GM18909 (cell line): Measurements from ENCODE around the gene VSTM2L.
"Not testable (repeated sequence)": the region's sequence is repeated elsewhere in the genome, so short reads cannot be mapped to it uniquely, and the experiment has no call there.

Experiments
- ATAC-seq: cut with Tn5 transposase; IDR thresholded peaks from one replicate; pipeline ENCODE4 v1.9.1; 2021; ENCODE audit warnings: mild to moderate bottlenecking; ENCODE audit not compliant: unreplicated experiment, poor library complexity

VSTM2L gene

DNA sequence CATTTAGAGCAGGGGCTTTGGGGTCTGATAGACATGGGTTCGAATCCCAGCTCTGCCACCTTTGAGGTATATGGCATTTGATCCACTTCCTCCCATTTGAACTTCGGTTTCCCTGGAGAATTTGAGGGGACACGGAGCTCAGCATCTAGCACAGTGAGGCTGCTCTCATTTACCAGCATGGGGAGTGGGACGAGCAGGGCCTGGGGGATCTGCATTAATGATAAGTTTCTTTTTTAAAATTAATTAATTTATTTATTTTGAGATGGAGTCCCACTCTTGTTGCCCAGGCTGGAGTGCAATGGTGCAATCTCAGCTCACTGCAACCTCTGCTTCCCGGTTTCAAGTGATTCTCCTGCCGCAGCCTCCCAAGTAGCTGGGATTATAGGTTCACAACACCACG is 52.6 kb downstream of the VSTM2L start:
- no peak for ATAC-seq

DNA sequence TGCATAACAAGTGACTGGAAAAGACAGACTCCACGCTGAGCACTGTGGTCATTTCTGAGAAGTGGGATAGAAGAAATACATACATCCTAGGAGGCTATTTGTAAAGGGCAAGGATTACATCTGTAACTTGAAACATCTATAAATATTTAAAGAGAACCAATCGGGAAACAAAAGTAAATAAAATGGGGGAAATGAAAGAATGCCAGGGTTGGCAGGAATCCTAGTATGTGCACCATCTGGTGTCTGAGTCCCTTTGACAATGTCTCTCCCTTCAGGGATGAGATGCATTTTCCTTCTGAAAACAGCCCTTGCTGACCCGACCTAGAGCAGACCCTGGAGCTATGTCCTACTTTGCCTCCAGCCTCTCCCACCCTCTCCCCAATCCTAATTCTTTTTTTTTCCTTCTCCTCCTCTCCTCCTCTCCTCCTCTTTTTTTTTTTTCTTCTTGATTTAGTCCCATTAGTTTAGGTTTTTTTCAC is 53.2 kb downstream of the VSTM2L start:
- no peak for ATAC-seq

DNA sequence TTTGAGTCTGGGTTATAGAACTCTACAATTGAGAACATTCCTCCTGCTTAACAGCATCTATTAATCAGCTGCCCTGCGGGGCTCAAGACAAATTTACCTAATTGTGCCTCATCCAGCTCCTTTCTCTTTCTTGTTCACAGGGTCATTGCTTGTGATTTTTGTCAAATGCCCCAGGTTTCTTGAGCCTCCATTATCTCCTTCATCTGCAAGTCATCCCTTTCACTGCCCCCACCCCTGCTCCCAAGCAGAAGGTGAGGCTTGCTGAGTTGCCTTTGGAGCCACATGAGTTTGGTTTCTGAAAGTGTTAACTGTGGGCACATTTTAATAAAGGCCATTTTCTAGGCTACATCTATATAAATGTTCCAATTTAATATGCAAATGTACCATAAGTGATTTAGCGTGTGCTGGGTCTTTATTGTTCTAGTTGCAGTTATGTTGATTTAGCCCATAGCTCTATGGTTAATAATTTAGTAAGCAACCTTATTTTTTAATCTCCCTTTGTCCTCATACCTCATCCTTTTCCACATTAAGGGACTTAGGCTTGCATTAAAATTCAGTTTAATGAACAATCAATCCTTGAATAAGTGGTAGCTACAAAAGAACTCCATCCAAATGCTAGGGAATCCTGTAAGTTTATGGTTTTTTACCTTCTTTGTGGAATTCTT is 56.1 kb downstream of the VSTM2L start:
- no peak for ATAC-seq

DNA sequence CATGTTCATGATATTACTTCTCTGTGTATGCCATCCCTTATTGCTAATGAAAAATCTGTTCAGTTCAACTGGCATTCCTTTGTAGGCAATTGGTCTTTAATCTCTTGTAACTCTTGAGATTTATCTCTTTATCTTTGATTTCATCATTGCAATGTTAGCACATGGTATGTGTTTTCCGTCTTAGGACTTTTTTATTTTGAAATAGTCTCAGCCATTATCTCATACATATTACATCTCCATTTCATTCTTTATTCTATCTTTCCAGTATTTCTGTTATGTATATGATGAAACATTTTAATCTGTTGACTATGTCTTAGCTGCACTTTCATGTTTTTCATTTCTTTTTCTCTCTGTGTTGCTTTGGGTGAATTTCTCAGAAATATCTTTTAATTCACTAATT is 58.1 kb downstream of the VSTM2L start:
- ATAC-seq: no peak

DNA sequence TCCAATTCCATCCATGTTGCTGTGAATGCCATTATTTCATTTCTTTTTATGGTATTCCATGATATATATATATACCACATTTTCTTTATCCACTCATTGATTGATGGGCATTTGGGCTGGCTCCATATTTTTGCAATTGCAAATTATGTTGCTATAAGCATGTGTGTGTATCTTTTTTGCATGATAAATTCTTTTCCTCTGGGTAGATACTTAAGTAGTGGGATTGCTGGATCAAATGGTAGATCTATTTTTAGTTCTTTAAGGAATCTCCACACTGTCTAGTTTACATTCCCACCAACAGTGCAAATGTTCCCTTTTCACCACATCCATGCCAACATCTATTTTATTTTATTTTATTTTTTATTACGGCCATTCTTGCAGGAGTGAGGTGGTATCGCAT is 60.6 kb downstream of the VSTM2L start:
- ATAC-seq: not testable (repeated sequence)

DNA sequence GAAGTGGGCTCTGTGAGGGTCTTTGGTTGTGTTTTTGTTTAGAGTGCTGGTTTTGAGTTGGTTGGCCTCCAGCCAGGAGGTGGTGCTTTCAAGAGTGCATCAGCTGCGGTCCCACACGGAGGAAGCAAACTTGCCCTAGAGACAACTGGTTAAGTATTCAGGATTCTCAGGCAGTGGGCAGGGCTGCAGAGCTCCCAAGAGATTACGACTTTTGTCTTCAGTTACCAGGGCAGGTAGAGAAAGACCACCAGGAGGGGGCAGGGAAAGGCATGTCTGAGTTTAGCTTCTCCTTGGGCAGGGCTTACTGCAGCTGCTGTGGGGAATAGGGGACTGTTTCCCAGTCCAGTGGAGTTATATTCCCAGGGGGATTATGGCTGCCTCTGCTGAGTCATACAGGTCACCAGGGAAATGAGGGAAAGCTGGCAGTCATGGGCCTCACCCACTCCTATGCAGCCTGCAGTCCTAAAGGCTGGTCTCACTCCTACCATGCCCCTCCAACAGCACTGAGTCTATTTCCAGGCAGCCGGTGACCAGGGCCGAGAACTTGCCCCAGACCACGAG is 66.0 kb downstream of the VSTM2L start:
- ATAC-seq: no peak

DNA sequence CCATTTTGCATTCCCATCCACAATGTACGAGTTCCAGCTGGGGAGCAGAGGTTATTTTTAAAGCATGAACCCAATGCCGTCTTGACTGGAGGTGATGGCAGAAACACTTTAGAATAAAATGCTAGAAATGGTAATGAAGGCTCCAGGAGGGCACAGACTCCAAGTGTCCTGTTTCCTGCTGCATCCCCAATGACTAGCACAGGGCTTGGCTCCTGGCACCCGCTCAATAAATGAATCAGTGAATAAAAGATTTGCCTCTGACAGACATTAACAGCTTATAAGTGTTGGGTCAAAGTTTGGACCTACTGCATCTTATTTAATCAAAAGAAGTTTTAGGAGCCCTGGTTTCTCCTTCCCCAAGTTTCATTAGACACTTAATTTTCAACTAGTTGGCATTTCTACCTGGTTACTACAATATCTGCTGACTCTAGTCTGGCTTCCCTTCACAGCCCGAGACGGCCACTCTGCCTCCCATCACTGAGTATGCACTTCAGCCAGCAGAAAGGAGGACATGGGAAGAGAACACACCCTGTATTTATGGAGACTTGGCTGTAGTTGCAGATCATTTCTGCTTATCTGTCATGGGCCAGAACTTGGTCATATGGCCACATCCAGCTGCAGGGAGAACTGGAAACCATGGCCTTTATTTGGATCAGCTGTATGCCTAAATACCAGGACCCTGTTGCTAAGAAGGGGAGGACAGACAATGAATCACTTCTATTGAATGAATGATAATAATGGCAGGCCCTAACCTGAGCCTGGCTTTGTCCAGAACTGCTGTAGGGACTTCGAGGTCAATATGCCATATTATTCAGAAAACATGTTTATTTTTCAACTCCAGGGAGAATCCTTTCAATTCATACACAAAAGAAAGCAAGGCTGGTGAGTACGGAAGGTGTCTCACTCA is 67.3 kb downstream of the VSTM2L start:
- no peak for ATAC-seq

DNA sequence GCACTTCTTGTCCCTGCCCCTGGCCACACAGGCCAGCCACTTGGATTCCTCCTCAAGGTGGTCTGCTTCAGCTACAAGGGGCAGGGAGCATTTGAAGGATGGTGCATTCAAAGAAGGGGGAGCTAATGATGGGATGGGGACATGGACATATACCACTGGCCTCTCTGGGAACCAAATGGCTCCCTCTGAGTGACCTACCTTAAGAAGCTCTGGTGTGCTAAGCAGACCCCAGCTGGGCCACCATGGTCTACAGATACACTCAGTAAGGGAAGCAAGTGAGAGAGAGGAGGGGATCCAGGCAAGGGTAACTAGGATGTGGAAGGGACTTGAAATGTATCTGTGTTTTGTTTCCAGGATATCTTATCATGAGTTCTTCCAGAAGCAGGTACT is 67.9 kb downstream of the VSTM2L start:
- no peak for ATAC-seq

DNA sequence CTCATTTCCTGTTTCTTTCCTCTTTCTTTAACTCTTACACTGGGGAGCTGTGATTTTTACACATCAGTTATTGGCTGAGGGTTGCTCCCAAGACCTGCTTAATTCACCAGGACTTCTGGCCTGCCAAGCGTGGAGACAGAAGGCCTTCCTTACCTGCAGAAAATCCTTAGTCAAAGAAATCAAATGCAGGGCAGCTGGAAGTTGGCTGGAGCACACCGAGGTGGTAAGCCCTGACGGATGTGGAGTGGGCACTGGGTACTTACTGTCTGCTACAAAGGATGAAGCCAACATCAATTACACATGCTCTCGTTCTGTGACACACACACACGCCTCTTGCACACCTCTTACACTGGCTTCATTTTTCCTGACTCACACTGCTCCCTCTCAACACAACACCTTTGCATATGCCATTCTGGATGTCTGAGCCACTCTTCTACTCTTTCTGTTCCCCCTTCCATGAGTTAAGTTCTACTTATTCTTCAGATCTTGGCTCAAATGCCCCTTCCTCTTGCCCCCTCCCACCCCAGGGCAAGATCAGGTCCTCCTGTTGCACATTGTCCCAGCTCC is 68.7 kb downstream of the VSTM2L start:
- ATAC-seq: no peak

DNA sequence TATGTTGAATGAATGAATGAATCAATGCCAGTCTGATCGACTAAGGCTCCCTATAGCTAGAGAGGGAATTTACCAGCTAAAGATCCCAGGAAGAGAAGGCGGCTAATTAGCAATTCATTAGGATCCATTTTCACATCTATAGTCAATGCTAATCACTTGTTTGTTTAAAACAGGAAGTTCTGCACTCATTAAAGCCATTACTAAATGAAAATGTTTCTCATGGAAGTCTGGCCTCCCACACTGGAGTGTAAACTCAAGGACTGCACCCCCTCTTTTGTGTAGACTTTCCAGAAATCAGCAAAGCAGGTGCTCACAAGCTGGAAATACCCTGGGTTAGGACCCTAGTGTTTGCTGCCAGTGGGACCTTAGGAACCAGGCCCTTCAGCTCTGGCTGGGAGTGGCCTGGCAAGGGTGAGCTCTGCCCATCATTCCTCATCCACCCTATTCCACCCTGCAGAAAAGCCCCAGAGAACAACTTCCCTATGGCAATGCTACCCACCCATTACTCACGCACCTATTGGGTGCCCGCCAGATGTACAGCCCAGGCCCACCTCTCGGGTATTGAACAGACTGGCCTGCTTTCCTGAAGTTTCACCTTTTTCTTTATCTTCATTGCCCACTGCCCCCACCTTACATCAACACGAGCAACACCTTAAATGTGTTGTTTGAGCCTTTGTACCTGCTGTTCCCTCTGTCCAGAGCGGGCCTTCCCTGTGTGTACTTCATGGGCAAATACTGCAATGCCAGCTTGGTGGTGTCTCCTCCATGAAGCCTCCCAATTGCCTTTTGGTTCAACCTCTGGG is 69.5 kb downstream of the VSTM2L start:
- ATAC-seq: no peak

DNA sequence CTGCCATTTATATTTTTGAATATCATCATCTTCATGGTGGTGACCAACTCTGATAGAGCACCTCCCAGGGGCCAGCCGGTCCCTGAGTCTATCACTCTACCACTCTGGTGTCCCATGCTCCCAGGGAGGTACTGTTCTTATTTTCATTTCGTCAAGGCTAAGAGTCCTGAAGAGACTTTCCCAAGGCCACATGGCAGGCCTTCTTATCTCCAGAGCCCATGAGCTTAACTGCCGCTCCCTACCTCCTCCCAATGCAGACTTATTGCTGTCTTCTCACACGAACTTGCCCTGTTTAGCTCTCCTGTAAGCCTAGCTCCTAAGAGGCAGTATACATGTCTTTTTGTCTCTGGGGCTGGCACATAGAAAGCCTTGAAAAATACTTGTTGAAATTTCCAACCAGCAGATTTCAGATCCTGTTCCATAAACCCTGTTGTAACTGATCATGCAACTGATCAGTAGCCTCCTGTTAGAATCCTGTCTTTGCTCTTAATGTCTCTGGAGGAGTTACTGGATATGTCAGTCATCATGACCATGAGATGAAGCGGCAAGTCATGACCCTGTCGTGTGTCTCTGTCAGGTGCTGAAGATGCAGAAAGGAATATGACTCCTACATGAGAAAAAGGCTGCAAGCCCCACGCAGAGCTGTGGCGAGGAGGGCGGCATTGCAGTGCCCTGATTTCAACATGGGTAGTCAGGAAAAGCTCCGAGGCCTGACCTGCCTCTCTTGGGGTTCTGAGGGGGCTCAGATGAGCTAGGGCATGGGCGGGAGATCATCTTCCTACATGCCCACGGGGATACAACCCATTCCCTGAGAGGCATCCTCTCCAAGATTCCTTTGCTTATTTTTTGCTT is 70.4 kb downstream of the VSTM2L start:
- ATAC-seq: no peak

DNA sequence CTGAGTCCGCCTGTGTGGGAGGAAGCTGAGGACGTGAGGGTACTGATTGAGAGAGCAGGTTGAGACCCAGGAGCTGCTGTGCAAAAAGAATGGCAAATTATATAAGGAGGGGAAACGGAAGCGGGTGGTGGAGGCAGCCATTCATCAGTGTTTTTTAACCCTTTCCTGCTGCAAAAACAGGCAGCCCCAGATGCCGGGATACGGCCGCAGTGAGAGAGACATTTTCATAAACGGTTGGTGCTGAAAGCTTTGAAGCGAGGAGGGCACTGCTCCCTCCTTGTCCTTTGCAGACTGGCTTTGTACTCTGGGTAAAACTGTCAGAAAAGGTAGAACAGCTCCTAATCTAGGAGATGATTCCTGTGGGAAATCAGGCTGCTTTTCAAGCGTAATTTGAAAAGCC is 74.0 kb downstream of the VSTM2L start:
- ATAC-seq: no peak

DNA sequence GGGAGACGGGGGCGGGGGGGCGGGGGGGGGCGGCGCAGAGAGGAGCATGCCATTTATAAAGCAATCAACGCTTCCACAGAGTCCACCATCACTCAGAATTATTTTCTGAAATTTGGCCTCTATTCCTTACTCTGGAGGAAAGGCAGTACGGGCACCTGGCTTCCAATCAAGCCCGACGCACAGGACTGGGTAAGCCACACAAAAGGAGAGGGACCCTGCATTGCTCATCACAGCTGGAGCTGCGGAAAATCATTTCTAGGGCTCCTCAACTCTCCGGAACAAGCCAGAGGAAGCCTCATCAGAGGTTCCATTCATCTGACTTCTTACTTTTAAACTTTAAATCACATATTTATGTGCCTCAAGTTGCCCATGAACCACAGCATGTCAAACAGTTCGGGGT is 74.4 kb downstream of the VSTM2L start:
- ATAC-seq: no peak

DNA sequence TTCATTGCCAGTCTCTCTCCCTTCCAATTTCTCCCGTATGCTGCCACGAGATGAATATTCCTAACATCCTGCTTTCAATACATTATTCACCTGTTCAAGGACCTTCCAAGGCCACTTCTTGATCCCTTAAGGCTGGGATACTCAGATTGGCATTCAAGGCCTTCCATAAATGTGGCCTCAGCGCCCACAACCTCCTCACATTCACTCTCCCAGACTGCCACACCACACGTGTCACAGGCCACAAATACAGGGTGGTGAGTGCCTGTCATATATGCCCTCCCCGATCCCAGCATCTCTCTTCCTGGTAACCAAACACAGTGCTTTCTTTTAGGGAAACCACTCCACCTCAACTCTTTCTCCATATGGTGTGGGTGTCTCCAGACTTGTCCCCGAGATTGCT is 74.9 kb downstream of the VSTM2L start:
- no peak for ATAC-seq

DNA sequence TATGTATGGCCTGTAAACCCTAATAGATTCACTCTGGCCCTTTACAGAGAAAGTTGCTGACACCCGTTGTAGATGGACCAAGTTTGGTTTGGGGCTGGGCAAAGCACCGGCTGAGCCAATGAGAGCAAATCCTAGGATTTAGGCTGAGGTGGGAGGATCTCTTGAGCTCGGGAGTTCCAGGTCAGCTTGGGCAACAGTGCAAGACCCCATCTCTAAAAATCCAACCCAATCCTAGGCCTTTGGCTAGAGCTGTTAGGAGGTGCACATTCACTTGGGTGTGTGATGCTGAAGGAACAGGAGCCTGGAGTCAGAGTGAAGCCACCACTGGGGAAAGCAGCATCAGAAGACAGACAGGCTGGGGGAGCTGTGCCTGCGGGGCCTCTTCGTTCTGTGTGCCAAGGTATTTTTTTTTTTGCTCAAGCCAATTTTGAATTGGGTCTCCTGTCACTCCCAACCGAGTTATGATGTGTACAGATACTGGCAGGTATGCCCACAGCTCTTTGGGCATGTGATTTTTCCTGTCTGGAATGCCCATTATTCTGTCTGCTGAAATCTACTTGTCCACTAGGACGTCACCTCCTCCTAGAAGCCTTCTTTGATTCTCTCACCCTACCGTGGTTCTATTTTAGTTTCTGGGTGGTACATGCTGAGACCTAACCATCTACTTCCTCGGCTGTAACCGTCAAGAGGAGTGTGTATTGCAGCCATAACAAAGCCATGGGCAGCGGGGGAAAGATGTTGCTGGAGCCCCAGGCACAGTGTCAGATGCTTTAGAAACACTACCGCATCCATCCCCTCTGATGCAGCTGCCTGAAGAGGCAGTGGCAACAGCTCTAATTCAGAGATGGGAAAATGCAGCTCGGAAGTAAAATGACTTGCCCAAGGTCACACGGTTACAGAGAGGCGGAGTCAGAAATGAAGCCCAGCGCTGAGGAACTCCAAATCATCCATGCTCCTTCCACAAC is 76.4 kb downstream of the VSTM2L start:
- ATAC-seq: no peak

DNA sequence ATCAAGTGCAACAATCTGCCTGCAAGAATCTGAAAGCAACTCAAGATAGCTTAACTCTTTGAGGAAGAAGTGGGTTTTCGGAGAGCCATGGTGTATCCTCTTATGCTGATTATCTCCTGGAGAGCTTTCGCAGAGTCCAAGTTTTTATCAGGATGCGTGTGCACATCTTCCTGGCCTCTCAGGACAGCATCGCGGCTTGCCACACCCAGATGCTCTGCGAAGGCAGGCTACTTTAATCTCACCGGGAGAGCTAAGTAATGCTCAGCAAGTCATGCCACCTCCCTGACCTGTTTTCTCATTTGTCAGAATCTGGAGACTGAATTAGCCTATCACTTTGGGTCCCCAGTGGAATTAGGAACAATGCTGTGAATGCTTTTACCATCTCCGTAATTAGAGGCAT is 77.5 kb downstream of the VSTM2L start:
- no peak for ATAC-seq

DNA sequence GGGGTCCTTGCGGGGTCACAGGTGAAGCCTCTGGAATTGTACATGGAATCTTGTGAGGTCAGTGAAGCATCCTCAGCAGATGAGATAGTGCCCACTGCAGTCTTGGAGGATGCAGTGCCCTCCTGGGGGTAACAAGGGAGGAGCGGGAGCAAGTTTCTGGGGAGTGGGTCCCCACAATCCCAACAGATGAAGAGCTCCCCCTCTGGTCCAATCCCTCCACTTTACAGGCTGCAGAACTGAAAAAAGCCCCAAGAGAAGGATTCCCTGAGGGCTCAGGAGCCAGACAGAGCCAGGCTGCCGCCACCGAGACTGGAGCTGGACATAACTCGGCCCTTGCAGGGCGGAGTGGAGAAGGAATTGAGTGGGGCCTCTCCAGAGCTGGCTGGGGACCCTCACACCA is 77.9 kb downstream of the VSTM2L start:
- no peak for ATAC-seq

DNA sequence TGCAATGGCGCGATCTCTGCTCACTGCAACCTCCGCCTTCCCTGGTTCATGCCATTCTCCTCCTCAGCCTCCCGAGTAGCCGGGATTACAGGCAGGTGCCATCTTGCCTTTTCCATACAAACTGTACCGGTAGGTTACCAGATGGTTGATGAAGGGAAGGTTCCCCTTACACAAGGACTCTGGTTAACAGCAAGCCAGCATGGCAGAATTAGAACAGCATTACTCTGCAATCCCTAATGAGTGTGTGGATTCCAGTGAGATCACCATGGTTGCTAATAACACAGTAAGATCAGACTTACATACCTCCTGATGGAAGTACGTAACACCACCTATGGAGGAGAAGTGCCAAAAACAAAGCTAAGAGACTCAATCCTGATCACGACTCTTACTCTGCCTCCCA is 78.6 kb downstream of the VSTM2L start:
- no peak for ATAC-seq
